ENCODE data around the gene IQCC.
A peak's percentile ranks its signal among the peaks of the same experiment; 100 is the strongest.

Gene IQCC

DNA sequence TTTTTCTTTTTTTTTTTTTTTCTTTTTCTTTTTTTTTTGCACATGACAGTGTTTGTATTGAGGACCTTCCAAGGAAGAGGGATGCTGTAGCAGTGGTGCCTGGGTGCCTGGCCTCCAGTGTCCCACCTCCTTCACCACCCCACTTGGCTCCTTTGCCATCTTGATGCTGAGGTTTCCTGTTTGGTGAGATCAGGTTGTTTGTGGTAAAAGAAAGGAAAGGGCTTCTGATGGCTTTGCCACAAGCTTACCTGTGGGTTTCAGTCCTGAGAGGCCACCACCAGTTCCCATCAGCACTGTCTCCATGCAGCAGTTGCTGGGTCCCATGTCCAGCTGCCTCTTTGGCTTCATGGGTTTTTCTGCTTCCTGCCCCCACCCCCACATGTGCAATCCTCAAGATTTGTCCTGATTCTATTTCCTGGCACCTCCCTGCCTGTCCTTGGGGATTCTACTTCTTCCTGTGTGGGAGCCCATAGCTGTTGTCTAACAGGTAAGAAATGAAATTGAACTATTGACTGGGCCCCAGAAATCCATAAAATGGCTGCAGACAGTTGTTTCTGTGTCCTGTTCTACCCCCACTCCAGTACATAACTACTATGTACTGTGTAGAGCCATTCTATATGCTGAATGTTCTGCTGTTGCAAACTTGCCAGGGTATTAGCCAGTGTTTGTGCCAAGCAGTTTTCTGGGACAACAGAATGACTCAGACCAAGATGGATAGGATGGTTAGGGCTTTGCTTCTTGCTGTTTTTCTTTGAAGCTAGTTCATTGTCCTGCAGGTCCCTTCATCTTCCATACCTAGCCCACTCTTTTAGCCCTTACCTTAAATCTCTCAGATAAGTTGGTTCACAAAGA lies 9.3 kb upstream of the IQCC start:
- peak; percentile 46 for DNase-seq (ENCODE audit: low spot score)

DNA sequence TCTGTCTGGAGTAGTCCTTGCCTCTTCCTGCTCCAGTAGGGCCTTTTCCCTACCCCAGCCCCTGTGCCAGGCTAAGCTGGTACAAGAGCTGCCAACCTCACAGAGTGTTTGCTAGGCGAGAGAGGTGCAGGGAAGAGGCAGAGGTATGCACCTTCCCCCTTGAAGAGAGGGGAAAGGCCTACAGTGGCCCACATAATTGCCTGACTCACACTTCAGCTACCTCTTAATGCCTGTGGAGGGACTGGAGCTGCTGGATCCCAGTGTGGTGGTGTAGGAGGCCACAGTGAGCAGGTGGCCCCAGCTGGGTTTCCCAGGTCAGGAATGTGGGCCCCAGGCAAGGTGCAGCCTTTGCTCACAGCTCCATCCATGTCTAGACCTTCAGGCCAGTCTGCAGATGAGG lies 8.4 kb upstream of the IQCC start:
- DNase-seq (ENCODE audit: low spot score), result no peak

DNA sequence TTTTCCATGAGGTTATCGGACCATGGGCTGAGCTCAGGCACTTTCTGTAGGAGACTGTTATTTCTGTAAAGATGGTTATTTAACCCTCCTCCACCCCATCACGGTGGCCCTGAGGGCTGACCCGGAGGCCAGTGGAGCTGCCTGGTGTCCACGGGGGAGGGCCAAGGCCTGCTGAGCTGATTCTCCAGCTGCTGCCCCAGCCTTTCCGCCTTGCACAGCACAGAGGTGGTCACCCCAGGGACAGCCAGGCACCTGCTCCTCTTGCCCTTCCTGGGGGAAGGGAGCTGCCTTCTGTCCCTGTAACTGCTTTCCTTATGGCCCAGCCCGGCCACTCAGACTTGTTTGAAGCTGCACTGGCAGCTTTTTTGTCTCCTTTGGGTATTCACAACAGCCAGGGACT lies 7.6 kb upstream of the IQCC start:
- no peak for DNase-seq (ENCODE audit: low spot score)

DNA sequence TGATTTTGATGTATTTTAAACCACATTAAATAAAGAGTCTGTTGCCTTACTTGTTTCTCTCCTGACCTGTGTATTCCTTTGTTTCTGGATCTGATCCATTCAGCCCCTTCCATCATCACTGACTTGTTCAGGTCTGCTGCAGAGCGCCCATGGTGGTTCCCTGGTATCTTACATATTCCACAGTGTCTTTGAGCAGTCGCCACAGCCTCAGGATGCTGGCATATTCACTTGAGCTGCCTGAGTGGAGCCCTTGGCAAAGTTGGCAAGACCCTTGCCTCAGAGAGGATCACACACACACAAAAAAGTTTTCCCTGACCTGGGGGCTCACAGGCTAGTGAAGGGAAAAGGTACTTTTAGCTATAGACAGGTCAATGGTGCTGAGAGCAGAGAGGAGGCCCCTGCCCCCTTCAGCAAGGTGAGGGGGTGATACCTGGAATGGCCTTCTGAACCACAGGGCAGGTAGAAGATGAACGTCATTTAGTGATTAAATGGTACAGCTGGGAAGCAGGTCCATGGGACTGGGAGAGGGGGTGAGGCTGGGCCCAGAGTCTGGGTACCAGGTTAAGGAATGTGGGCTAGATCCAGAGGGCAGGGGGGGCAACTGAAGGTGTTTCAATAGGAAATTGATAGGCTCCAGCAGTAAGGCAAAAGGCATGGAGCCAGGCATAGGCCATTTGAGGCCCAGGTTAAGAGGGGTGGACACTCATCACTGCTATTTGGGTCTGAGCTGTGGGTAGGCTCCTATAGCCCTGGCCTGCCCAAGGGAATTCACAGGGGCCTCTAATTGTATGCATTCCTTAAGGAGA lies 7.0 kb upstream of the IQCC start:
- DNase-seq (ENCODE audit: low spot score), result no peak

DNA sequence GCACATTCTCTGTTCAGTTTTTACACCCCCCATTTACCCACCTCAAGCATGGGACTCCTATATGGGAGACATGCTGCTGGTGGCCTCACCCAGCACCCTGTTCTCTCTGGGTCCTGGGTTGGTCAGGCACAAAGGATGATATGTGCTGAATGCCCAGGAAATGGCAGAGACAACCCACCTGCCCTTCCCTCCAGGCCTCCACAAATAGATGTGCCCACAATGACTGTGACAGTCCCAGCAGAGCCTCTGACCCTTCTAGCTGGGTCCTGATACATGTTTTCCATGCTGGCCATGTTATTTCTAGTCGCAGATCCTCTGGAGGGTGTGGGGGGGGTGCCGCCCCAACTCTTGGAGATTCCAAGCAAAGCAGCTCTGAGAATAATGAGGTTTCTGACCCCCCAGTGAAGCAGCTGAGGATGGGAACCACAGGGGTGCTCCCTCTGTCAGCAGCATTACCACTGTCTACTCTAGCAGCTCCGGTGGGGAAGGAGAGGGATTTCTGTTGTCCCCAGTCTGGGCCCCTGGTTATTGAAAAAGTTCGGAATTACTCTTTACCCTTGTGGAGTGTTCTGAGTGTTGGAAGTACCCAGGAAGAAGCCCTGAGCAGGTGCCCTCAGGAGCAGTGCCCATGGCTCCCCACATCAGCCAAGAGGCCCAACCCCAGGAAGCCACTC lies 6.3 kb upstream of the IQCC start:
- DNase-seq (ENCODE audit: low spot score), result no peak

DNA sequence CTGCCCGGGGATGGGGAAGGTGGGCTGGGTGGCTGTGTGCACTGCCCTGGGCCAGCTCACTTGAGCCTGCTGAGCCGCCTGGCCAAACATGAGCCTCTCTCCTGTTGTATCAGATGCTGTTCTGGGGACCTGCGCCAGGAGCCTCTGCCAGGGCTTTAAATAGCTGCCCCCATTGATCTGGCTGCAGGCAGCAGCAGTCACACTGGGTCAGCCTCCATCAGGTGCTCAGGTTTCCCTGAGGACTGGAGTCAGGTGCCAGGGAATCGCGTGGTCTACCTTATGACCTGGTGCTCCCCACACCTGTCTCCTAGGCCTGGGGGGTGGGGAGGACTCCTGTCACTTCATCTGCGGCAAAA lies 5.8 kb upstream of the IQCC start:
- no peak for DNase-seq (ENCODE audit: low spot score)

DNA sequence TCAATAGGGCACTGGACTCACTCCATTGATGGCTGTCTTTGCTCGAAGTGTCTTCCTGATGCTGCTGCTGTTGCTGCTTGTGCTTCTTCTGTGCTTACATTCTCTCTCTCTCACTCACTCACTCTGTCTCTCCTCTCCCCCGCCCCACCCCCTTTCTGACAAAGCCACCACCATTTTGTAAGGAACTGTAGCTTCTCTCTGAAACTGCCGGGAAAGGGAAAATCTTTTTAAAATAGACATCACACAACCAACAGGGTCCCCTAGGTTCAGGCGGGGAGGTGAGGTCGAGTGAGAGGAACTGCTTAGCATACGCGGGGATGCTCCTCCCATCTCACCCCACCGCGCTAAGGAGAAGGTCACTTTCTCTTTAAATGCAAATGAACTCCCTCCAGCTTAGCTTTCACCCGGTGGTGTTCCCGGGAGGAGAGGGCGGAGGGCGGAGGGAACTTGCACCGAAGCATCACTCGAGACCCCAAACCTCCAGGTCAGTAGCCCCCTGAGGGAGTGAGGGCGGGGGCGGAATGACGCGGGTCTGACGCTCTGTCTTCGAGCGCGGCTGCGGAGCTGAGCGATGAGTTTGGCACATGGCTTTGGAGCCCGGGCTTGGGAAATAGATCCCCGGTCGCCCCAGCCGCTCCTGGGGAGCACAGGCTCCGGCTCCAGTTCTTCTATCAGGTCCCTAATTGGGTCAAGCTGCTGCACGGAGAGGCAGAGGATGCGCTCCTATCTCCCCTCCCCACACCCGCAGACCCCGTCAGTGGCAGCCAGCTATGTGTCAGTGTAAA lies 5.1 kb upstream of the IQCC start, which contains the start of gene CCDC28B:
TSS of gene CCDC28B (plus strand) at position 370 of the 785 bp plus-strand sequence. CDS start 1,341 bp downstream, outside the sequence.
- peak; percentile 39 for DNase-seq (ENCODE audit: low spot score)

DNA sequence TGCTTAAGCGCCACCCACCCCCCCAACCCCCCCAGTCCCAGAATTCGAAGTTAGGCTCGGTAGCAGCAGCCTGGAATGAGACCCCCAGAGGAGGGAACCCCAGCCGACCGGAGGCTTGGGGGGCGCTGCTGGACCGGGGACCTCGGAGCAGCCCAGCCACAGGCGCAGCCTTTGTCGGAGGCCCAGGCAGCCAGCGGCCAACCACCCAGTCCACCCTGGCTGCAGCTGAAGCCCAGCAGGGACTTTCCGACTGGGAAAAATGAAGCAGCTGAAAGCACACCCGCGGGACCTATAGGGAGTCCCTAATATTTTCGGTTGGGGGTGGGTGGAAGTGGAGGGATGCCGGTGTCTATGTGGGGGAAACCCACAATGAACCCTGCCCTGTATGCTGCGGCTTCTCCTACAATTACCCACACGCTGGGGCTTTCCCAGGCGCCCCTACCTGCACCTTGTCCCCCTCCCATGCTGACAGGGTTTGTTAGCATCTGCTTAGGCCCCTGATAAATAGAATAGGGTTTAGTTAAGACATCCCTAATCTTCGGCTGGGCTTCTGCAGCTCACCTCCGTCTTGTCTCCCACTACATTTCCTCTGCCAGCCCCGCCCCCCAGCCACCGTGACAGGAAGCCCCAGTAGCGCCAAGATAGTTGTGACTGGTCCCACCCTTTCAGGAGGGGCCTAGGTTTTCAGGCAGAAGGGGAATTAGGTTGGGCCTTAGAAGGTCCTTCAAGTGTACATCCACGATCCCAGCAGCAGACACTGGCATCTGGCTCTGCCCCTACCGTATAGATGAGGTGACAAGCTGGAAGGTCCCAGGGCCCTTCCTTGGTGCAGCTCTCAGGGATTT lies 4.2 kb upstream of the IQCC start:
- DNase-seq (ENCODE audit: low spot score), result peak; percentile 74

DNA sequence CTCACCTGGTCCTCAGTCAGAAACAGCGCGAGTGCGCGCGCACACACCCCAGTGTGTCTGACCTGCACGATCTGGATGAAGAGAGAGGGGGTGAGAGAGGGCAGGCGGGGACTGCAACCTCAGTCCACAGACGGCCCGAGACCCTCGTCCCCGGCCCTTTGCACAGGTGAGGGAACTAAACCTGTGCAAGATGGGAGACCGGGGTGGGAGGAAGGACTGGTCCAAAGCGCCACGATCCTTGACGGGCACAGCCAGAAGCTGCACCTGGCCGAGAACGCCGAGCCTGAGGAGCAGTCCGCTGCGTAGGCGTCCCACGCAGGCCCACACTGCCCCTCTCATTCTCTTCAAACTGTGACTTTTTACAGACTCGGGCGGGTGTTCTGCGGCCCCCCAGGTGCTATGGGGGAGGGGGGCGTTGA lies 519 bp upstream of the IQCC start:
- no peak for DNase-seq (ENCODE audit: low spot score)

DNA sequence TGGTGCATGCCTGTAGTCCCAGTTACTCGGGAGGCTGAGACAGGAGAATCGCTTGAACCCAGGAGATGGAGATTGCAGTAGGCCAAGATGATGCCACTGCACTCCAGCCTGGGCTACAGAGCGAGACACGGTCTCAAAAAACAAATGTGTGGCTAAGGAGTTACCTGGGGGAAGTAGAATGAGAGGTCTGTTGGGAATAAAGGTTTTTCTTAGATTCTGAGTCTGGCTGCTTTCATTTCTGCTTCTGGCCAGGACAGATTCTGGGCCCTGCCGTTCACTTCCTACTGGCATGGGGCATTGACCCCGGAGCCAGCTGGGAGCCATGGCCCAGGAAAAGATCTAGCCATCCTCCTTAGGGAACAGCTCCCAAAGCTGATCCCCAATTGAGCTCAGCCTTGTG lies 3.0 kb downstream of the IQCC start:
- no peak for DNase-seq (ENCODE audit: low spot score)

DNA sequence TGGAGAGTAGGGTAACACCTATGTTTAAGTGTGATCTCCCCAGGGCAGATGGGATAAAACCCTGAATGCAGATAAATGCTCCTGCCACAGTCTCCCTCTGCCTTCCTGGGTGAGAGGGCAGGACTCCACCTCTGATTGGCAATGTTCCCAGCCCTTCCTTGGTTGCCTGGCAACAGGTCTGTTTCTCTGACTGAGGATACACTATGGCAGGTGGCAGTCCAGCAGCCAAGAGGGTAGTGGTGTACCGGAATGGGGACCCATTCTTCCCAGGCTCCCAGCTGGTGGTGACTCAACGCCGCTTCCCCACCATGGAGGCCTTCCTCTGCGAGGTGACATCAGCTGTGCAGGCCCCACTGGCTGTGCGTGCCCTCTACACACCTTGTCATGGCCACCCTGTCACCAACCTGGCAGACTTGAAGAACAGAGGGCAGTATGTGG lies 3.4 kb downstream of the IQCC start, which contains the start of gene DCDC2B:
TSS of gene DCDC2B (plus strand) at position 199 of the 438 bp plus-strand sequence. CDS start at position 204, 5 bp downstream.
- DNase-seq (ENCODE audit: low spot score), result no peak

DNA sequence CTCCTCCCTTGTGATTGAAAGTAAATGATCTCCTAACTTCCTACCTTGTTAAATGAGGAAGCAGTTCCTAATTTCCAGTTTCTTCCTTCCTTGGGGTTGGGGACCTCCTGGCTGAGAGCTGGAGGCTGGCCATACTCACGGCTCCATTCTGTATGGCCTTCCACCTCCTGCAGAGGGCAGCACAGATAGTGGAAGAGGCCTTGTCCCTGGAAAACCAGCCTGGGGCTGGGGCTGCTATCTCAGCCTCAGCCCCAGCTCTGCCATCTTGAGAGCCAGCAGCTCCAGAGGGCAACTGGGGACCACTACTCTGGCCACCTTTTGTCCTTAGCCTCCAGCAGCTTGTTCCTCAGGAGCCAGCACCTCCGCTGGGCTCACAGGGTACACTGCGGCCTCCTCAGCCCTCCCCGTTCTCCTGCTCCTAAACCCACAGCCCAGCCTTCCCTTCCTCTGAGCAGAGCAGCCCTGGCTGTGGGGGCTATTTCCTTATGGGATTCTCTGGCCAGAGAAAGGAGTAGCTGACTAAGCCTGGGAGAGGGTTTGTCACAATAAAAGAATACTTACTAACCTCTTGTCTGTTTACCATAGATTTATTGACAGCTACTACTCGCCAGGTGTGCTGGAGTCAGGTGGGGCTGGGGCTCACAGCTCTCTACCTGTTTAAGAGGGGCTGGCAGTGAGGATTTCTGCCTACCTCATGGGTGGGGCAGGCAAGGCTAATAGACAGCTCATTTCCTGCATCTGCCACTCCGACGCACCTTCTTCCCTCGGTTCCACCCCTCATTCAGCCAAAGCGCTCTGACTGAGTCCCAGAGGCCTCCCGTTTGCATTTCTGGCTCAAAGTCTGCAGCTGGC lies 10.4 kb downstream of the IQCC start:
- DNase-seq (ENCODE audit: low spot score), result peak; percentile 58

DNA sequence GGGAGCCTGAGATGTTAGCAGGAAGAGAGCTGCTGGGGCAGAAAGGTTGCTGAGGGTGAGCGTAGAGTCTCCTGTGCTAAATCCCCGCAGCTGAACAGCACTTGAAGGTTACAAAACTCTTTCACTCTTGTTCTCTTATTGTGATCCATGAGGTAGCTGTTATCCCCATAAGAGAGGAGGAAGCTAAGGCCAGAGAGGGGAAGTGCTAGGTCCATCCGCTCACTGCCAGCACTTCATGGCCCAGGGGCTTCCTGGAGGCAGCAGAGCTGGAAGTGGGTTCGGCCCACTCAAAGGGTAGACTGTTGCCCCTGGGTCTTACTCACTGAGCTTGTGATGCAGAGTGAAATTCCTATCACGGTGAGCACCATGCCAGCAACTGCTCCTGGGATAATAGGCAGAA lies 11.1 kb downstream of the IQCC start:
- DNase-seq (ENCODE audit: low spot score), result no peak

DNA sequence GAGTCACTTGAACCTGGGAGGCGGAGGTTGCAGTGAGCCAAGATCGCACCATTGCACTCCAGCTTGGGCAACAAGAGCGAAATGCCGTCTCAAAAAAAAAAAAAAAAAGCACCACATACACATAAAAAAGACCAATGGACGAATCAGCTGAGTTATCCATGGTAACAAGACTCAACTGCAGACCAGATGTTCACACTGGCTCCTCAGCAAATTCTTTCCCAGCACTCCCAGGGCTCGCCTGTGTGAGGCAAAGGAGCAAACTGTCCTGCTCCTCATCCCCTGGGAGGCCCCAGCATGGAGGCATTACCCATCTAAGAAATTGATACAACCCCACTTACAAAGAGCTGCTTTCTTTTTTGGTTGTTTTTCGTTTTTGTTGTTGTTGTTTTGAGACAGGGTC lies 13.6 kb downstream of the IQCC start:
- no peak for DNase-seq (ENCODE audit: low spot score)

DNA sequence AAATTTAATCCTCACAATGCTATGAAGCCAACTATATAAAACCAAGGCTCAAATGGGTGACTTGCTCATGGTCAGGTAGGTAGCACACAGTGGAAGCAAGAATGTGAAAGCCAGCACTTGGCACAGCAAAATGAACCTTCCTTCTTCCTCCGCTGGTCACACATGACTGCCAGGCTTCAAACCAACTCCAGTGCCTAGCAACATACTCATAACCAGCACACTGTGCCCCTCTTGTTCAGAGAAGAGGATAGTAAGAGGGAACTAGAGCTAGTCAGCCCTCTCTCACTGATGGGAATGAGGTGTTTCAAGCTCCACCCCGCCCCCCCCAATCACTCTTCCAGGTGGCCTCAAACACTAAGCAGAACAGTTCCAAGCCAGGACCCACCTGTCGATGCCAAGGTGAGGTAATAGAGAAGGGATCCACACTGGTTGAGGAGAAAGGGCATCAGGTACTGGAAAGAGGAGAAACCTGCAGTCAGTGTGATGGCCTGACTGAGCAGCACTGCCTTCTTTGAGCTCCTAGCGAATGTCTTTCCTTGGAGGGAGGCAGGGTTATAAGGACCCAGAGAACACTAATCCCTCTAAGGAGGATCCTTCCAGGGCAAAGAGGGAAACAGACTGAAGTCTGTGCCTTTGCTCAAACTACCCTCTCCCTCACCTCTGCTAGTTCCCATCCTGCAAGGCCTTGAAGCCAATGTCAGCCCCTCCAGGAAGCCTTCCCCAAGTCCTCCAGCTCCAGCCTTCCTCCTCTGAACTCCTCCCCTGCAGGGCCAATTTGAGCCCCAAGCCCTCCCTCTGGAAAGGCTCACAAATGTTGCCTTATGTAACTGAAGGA lies 15.5 kb downstream of the IQCC start:
- DNase-seq (ENCODE audit: low spot score), result no peak

DNA sequence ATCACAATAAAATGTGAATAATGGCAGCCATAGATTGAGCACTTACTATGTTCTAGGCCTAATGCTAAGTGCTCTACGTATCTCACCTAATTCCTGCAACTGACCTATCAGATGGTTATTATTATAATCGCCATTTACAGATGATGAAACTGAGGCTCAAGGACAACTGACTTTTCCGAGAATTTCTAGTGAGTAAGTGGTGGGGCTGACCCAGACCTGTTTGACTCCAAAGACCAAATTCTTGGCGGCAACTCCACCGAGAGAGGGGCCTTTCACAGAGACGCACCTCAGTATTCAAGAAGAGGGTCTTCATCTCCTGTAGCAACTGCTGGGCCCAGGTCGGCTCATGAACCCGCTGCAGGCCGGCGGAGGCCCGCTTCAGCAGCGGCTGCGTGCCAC lies 16.1 kb downstream of the IQCC start:
- DNase-seq (ENCODE audit: low spot score), result no peak

DNA sequence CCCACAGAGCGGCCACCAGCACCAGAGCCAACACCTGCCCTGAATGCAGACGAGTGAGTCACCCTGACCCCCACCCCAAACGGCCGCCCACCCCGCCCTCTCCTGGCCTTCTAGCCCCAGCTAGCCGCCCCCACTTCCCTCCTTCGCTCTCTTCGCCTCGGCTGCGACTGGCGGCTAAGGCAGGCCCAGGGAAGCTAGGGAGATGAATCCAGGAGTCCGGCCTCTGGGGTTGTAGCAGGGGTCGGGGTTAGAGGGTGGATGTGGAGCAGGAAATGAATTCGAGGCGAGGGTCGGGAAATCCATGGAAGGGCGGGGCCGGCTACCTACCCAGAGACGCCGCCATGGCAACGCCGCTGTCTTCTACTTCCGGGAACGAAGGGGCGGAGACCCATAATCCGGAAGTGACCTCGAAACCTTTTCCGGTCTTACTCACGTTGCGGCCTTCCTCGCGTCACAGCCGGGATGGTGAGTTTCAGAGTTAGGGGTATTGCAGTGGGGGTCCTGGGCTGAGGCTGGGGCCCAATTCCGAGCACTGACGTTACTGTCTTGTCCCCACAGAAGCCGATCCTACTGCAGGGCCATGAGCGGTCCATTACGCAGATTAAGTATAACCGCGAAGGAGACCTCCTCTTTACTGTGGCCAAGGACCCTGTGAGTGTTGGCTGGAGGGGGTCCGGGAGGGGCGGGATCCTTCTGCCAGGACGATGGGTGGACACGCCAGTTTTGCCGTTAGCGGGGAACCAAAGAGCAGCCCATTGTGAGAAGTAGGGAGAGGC lies 16.7 kb downstream of the IQCC start, which contains the start of the genes EIF3I and TMEM234:
TSS of gene EIF3I (plus strand) at position 428 of the 776 bp plus-strand sequence. CDS start at position 463, 35 bp downstream.
TSS of gene TMEM234 (minus strand) at position 374 of the 776 bp plus-strand sequence. CDS start at position 343, 31 bp downstream.
- peak; percentile 94 for DNase-seq (ENCODE audit: low spot score)

DNA sequence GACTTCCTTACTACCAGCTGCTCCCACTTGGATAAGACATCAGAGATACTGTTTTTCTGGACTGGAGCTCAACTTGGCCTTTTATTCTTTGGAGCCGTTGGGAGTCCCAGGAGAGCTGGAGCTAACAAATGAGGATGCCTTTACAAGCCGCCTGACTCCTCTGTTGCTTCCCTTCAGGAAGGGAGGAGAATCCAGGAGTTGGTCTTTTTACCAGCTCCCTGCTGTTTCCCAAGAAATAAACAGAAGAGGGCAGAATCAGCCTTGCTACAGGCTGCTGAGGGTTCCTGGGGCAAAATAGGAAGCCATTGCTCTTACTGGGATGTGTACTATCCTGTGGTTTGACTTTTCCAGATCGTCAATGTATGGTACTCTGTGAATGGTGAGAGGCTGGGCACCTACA lies 18.2 kb downstream of the IQCC start:
- no peak for DNase-seq (ENCODE audit: low spot score)

Measured in activated CD4-positive, alpha-beta T cell treated with anti-CD3 and anti-CD28 coated beads, Interleukin-2, Interleukin-4, amounts not matched to agents 100 ng/mL and 50 ng/mL, durations not matched to agents 16 hours and 8 hours (primary cell).